KBM-7 (cell line): ENCODE measurements around the gene DISC1.
"Not testable (repeated sequence)": the region's sequence is repeated elsewhere in the genome, so short reads cannot be mapped to it uniquely, and the experiment has no call there.

Experiments
- DNase-seq: peaks from one replicate; pipeline ENCODE4 v3.0.0-alpha.2; 2015
- in situ Hi-C: fragments of 300-500 bp; cut with MboI; formaldehyde crosslinking; loops from 2 replicates; pipeline ENCODE4 v1.14.3; 2020; ENCODE audit warnings: low sequenced_read_pairs, low pct_unique_long_range_greater_than_20kb, mixed read lengths

The DISC1 gene

DNA sequence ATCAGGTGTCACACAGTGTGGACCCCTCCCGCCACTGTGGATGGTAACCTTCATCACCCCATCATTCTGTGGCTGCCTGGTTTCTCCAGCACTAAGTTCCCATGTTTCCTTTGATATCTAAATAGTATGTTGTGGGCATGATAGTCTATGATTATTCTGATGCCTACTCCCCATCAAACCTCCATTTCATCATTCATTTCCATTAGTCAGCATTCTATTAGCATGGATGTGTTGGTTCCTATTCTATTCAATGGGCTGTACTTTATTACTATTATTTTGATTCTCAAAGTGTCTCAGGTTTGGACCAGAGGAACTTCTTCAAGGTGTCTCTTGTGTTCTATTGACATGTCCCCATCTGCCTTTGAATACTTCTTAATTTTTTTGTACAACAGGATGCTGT, 112.0 kb downstream of the DISC1 start:
- DNase-seq = no peak
- in situ Hi-C loops = no loop called here

DNA sequence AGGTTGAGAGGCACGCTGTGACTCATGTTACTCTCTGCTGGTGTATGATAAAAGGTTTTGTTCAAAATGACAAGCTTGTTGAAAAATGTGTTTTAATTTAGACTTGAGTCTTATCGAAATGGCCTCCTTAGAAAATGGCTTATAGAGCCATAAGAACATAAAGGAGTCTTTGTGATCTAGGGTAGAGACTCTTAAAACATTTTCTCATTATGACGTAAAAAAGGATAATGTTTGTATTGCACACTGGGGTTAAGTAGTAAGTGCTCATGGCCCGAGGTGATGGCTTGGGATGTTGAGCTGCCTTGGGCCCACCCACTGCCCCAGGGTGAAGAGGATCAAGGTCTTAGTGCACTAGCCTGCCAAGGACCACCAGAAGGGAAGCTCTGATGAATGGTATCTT, 117.4 kb downstream of the DISC1 start:
- in situ Hi-C loops = no loop called here
- no peak for DNase-seq

DNA sequence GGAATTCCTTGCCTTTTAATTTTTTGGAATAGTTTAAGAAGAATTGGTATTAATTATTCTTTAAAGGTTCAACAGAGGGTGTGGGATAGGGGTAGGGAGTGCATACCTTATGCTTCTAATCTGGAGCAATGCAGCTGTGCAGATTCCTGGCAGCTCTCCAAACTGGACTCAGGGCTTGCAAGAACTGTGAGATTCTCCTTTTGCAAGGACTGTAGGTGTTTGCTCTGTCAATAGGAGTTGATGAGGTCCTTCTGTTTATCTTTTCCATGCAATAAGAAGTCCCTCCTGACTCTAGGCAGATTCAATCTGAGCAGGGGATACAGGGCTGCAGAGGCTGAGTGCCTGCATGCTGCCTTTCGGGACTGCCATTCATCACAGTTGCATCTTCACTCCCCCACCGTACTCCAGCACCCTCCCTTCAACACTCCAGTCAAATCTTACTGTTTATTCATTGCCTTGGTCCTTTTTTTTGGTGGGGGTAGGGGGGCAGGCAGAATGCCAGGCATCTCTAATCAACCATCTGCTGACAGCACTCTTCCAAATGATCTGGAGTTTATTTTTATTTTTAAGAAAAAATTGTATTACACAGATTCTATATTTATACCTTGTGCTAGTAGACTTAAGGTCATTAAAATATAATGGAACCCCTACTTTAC, 122.3 kb downstream of the DISC1 start:
- in situ Hi-C loops = no loop called here
- DNase-seq = no peak

DNA sequence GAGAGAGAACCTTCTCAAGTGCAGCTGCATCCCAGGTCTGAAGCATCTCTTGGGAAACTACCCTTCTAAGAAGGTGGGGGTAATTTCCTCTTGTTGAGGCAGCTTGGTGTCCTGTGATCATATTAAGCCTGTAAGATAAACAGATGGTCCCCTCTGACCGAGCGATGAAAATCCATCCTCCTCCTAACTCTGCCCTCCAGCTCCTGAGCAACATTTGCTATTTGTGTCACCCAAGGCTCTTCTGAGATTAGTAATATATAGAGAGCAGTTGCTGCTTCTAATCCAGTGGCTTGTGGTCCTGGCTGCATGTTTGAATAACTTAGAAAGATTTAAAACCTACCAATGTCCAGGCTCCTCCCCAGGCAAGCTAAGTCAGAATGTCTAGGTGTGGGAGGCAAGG, 123.7 kb downstream of the DISC1 start:
- no peak for DNase-seq
- in situ Hi-C loops = no loop called here

DNA sequence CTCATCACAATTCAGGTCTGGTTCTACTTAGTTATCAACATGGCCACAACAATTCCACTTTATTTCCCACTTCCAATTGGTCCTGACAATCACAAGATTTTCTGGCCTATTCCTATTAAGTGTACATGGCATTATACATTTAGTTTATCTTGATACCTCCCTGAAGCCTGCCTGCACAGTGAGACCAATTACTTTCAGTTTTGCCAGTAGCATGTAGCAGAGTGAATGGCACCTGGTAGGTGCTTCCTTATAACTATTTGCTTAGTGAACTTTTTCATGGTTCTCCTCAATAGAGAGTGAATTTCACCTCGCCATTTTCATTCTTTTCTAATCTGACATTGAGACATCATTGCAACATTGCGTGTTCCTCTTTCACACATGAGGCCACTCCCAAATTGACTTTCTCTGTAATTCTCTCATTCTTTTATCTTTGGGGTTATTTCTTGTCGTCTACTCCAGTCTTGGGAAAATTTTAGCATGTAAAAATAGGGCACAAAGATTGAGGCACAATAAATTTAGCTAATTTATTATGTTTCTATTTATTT, 124.3 kb downstream of the DISC1 start:
- no peak for DNase-seq
- in situ Hi-C loops = no loop called here

DNA sequence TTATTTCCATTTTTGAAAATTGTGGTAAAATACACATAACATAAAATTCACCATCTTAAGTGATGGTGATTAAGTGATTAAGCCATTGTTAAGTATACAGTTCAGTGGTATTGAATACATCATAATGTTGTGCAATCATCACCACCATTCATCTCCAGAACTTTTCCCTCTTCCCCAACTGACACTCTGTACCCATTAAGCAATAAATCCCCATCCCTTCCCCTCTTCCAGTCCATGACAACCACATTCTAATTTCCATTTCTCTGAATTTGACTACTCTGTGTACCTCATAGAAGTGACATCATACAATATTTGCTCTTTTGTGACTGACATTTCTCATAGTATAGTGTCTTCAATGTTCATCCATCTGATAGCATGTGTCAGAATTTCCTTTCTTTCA, 124.8 kb downstream of the DISC1 start:
- in situ Hi-C loops = no loop called here
- DNase-seq = no peak

DNA sequence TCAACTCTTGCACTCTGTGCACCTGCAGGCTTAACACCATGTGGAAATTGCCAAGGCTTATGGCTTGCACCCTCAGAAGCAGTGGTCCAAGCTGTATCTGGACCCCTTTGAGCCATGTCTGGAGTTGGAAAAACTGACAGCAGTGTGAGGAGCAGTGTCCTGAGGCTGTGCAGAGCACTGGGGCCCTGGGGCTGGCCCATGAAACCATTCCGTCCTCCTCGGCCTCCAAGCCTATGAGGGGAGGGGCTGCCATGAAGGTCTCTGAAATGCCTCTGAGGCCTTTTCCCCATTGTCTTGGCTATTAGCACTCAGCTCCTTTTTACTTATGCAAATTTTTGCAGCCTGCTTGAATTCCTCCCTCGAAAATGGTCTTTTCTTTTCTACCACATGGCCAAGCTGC, 126.7 kb downstream of the DISC1 start:
- in situ Hi-C loops = no loop called here
- no peak for DNase-seq

DNA sequence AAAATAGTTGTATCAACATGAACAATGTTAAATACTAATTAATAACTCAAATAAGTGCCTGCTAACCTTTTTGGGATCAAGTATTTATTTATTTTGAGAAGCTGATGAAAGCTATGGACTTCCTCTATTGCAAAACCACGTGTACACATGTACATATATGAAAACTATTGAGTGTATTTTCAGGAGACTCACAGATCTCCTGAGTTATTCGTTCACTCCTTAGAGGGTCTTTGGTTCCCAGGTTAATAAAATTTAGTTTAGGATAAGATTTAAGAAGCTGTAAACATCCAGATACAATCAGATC, 130.5 kb downstream of the DISC1 start:
- no peak for DNase-seq
- in situ Hi-C loops = no loop called here

DNA sequence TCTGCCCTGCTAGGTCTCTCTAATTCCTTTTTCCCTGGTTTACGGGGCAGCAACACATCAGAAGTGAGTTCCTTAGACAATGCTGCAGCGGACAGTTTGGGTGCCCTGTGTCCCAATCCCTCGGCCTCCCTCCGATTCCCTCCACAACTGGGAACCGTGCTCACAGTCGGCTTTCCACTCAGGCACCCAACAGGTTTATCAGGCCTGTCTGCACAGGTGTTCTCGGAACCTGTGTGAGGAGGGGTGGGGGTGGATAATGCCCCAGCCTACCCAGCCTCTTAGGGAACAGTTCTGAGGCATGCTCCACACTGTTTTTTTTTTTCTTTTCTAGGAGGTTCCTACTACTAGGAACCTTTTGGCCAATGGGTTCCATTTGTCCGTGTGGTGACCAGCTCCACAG, 131.2 kb downstream of the DISC1 start:
- no peak for DNase-seq
- in situ Hi-C loops = no loop called here

DNA sequence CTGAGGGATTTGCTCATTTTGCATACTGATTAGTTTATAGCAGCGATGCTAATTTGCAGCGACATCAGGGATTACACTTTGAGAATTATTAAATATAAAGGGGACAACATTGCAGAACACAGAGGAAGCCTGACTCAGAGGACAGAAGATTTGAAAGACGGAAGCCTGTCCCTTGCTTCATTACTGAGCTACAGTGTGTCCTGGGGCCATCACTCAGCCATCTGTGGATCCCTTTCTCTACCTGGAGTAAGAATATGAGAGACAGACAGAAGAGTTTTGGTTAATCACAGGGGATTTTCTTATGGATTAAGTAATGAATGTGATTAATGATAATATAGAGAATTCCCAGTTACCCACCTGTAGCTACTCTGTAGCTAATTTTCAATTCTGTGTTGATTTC, 134.7 kb downstream of the DISC1 start:
- in situ Hi-C loops = no loop called here
- no peak for DNase-seq

DNA sequence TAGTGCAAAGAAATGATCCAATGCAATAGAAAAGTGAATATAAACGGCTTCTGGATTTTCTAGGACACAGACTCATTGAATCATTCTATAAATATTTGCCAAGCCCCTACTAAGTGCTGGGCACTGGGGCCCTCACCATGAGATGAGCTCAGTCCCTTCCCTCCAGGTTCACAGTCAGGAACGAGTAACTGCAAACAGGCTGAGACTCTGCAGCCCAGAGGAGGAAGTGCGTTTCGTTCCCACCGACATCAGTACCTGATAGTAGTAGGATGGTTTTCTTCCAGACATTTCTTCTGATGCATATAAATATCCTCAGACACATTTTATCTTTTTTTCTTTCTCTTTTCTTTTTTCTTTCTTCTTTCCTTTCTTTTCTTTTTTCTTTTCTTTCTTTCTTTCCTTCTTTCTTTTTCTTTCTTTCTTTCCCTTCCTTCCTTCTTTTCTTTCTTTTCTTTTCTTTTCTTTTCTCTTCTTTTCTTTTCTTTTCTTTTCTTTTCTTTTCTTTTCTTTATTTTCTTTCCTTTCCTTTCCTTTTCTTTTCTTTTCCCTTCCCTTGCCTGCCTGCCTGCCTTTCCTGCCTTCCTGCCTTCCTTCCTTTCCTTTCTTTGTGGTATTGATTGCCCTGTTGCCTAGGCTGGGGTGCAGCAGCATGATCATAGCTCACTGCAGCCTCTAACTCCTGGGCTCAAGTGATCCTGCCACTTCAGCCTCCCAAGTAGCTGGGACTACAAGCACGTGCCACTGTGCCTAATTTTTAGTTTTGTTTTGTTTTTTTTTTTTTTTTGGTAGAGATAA, 135.4 kb downstream of the DISC1 start:
- in situ Hi-C loops = no loop called here
- no peak for DNase-seq

DNA sequence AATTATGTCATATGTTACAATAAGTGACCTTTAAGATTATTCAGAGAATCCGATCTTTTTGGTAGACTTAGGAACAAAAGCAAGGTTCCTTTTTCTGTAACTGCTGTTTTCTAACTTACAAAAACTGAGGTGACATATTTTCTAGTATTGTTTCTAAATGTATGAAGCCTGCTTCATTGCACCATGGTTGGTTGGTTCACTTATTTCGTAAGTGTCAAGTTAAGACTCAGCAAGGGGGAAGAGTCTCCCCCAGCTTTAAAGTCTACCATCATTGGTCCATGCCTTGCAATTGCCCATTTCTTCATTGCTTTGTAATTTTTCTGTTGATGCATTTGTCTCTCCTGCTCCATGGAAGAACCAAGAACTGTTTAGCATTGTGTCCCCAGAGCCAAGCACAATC, 136.9 kb downstream of the DISC1 start:
- in situ Hi-C loops = no loop called here

DNA sequence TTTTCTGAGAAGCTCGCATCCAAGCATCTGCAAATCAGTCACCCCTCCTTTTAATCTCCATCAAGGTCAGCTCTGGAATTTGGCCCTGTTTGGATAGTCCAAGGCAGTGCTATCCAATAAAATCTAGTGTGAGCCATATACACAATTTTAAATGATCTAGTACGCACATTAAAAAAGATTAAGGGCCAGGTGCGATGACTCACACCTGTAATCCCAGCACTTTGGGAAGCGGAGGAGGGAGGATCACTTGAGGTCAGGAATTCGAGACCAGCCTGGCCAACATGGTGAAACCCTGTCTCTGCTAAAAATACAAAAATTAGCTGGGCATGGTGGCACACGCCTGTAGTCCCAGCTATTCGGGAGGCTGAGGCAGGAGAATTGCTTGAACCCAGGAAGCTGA, 139.2 kb downstream of the DISC1 start:
- in situ Hi-C loops, DNase-seq: not testable (repeated sequence)

More for the DNA sequence above, 136.9 kb downstream of the DISC1 start:
- no peak for DNase-seq

DNA sequence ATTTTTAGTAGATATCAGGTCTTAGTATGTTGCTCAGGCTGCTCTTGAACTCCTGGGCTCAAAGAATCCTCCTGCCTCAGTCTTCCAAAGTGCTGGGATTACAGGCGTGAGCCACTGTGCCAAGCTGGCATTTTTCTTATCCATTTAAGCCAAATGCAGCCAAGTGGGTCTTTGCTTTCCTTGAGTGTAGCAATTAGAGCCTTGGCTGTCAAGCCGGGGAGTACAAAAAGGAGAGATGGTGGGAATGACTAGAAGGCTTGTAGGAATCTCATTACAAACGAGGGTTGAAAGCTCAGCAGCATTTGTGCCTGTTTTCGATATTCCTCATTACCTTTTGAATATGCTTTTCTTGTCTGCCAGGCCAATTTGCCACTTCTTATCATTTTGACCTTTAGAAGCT, 140.9 kb downstream of the DISC1 start:
- in situ Hi-C loops = no loop called here
- DNase-seq = no peak

DNA sequence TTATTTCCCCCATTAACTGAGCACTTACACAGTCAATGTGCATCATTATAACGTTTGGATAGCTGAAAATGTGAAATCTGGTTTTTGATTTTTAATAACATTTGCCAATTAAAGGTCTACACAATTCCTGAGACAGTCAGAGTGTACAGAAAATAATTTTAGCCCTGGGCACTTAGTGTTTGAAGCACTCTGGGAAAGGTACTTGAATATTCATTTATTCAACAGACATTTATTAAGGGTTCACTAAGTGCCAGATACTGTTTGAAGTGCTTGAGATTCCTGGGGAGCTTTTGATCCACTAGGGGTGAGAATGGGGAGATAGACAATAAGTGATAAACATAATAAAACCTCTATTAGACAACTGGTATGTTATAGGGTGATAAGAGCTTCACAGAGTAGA, 141.8 kb downstream of the DISC1 start:
- in situ Hi-C loops = no loop called here
- DNase-seq = no peak

DNA sequence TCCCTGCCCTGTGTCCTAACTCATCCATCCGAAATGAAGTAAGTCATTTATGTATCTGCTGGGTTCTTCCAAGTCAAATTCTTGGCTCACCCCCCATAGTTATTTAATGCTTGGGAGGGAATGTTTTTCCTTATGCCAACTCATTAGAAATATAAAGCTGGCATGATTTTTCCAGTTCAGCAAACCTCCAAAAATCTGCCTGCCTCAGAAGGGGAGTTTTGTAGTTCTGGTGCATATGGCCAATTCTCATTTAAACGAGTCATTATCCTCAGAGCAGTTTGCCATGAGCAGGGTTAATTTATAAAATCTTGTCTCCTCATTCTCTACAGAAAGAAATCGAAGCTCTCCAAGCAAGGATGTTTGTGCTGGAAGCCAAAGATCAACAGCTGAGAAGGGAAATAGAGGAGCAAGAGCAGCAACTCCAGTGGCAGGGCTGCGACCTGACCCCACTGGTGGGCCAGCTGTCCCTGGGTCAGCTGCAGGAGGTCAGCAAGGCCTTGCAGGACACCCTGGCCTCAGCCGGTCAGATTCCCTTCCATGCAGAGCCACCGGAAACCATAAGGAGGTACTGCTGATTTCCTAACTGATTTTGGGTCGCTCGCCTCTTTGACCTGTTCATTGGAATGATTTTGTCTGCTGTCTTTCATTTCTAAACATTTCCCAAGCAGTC, 144.1 kb downstream of the DISC1 start:
- DNase-seq = no peak
- in situ Hi-C loops = no loop called here

DNA sequence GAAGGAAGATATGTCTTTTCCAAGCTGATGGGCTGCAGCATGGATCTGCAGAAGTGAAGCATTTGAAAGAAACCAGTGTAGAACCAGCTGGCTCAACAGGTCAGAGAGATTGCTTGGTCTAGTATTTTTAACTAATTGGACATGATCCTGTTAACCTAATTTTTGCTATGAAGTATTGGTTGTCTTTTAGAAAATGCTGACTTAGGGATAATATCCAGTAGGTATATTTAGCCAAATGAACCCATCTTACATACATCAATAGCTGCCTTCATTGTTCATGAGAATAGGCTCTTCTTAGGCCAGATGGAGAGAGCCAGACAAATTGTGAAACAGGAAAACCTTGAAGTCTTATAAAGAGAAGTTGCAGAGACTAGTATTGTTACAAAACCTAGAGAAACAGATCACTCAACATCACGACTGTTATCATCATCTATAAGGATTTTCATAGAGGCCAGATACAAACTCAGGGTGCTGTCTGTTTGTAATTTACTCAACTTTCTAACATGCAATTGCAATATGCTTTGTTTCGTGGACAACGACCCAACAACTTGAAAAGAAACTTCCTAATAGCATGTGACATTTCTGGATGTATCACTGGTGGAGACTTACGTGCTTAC, 148.2 kb downstream of the DISC1 start:
- no peak for DNase-seq

DNA sequence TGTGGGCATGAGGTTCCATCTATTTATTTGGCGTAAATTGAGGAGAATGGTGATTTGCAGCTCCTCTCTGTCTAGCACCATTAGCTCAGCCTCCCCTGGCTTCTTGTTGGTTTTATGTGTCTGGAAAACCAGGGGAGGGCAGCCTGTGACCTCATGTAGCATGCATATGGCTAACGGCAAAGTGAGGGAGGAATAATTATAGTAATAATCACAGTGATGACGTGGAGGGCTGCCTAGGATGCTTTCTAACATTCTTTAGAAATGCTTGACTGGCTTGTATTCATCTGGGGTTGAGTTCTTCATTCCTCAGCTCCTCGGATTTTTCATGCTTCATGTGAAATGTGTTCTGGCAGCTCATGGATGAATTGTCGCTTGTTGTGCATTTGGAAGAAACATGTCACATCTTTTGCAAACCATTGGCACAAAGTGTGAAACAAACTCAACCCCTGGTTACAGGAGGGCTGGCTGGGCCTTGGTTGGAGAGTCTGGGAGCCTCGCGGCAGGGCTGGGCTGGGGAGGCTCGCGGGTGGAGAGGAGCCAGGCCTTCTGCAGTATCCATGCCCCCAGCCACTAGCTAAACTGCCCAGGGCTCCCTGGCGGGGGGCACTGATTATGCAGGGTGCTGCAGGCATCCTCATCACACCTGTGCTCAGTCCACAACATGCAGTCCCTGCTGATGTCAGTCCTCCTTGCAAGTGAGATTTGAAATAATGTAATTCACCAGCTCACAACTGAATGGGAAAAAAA, 149.6 kb downstream of the DISC1 start:
- DNase-seq = no peak
- in situ Hi-C loops = no loop called here

More for the DNA sequence above, 148.2 kb downstream of the DISC1 start:
- in situ Hi-C loops = no loop called here

DNA sequence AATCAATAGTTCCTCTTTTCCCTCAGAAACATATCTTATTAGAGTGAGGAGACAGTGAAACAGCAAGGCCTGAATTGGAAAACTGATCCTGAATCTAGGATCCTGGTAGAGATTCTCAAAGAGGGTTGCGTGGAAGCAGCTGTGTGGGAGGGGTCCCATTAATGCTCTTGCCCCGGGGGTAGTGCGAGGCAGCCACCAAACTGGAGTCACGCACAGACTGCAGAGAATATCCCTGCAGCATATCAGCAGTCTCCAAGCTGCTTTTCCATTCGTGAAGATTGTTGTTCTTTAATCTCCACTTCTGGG, 150.1 kb downstream of the DISC1 start:
- in situ Hi-C loops = no loop called here

More for the DNA sequence above, 150.1 kb downstream of the DISC1 start:
- peak; percentile 16 for DNase-seq
